ENCODE results near the gene CCDC144A.
"Not testable (repeated sequence)": the region's sequence is repeated elsewhere in the genome, so short reads cannot be mapped to it uniquely, and the experiment has no call there.

The CCDC144A gene

DNA sequence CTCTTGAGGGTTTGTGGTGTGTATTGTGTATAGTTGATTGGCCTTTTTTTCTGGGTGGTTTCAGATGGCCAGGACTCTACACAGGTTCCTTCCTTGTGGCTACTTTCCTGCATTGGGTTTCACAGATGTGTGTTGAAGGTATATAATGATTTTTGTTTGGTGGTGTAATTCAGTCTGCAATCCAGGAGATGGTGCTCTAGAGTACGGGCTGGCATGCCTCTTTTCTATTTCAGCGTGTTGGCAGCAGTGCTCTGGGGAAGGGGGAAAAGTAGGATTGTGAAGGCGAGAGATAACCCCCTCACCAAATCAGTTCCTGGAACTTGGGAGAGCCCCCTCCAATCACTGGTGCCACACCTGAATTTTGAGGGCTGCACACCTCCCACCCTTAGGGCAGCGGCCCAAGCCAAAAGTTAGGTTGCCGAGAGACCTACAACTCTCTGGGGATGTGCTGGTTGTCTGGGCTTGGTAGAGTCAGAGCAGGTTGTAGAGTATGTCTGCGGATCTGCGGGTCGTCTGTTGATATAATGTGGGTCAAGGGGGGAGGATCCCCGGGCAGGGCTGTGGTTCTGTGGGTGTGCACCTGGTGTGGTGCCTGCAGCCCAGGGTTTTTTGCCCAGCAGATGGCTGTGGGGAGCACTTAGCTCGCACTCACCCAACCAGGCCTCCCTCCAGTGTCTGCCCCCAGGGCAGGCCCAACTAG is 61.3 kb downstream of the CCDC144A start:
- not testable (repeated sequence) for DNase-seq (ENCODE audit: low read depth)

DNA sequence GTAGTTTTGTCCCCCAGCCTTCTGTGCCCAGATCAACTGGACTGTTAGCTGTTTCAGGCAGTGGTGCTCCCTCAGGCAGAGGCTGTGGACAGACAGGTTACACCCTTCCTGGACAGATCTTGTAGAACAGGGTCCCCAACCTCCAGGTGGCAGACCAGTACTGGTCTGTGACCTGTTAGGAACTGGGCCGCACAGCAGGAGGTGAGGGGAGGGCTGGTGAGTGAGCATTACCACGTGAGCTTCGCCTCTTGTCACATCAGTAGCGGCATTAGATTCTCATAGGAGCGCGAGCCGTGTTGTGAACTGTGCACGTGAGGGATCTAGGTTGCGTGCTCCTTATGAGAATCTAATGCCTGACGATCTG is 61.9 kb downstream of the CCDC144A start:
- DNase-seq (ENCODE audit: low read depth): not testable (repeated sequence)

DNA sequence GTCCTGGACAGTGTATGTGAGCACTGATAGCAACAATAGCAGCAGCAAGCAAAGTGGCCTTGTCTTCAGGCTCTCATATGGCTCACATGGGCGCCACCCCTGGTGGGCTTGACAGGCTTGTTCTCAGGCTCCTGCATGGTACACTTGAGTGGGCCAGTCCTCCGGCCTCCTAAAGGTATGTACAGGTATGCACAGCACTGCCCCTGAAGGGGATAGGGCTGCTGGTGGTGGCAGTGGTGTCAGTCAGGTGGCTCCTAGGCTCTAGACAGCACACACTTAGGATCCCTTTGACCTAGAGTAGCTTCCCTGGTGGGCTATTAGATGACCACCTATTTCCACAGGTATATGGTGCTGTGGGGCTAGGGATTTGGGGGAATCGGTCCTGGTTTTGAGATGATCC is 67.5 kb downstream of the CCDC144A start:
- DNase-seq (ENCODE audit: low read depth): not testable (repeated sequence)

DNA sequence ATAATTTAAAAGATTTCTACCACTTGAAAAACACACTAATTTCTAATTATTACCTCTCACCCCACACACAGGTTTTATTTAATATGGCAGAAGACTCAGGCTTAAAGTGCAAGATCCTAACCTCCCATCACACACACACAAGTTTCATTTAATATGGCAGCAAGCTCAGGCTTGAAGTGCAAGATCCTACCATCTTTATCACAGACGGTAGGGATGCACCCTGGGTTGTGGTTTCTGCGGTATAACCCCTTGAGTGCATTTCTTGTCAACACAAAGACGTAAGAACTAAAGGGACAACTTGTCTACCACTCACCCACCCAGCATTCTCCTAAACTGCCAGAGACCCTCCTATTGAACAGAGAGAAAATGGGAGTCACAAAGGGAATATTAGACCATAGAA is 68.1 kb downstream of the CCDC144A start:
- DNase-seq (ENCODE audit: low read depth): not testable (repeated sequence)

DNA sequence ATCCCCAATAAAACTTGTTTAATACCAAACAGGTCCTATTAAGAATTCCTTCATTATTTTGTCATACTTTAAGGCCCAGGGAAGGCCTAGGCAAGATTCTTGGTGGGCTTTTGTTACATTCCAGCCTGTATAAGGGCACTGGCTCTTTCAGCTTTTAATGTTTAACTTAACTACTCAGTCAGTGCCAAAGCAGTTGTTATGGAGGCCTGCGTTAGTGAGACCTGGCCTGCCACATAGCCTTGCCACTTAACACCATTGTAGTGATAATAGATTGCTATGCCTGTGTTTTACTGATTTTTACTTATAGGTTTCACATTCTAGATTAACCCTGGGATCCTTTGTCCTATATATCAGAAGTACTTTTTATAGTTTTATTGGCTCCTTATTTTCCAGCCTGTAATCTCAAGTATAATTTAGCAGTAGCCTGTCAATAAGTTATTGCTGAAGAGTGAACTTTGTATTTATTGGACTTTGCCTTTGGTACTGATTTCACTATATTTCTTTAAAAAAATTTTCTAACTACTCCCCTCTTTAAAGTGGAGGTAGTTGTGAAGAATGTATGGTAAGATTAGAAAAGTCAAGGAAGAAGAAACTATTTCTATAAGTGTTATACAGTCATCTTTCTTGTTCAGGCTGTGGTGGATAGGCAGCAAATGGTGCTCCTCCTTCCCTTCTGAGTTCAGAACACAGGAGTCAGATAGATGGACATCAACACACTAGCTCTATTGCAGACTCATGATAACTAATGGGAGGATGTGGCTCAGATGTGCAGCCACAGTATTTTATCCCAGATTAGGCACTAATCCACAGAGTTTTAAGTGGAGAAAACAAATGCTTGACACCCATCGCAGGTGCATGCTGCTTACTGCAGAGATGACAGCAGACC is 78.5 kb downstream of the CCDC144A start:
- DNase-seq (ENCODE audit: low read depth): not testable (repeated sequence)

DNA sequence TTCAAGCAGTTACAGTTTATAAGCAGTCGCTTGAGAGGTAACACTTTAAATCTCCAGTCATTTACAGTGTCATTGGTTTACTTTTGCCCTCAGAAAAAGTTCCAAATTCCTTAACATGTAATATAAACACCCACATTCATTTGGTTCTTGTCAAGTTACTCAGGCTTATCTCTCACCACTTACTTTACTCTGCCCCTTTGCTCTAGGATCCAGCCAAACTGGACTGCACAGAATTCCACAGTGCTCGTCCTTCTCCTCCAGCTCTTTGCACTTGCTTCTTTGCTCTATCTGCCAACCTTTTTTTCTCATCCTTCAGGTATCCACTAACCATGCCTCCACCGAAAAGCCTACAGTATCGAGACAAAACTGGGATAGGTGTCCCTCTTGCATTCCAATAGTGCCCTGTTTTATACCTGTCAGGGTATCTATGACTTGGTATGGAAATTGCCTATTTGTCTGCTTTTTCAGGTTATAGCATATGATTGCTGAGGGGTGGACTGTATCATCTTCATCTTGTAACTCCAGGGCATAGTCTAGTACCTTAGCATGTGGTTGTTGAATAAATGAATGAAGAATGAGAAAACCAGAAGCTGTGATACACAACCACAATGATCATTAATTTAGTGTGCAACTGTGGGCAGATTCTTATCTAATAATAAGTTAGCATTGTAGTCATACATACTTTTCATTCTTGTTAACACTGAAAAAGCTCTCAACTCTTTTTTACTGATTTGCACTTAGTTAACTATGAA is 82.5 kb downstream of the CCDC144A start:
- not testable (repeated sequence) for DNase-seq (ENCODE audit: low read depth)

DNA sequence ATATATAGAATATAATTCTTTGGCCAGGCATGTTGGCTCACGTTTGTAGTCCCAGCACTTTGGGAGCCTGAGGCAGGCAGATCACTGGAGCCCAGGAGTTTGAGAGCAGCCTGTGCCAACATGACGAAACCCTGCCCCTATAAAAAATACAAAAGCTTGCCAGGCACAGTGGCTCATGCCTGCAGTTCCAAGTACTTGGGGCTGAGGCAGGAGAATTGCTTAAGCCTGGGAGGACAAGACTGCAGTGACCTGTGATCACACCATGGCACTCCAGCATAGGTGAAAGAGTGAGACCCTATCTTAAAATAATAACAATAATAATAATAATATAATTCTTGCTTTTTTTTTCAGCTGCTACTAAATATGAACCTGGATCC is 83.1 kb downstream of the CCDC144A start:
- not testable (repeated sequence) for DNase-seq (ENCODE audit: low read depth)

DNA sequence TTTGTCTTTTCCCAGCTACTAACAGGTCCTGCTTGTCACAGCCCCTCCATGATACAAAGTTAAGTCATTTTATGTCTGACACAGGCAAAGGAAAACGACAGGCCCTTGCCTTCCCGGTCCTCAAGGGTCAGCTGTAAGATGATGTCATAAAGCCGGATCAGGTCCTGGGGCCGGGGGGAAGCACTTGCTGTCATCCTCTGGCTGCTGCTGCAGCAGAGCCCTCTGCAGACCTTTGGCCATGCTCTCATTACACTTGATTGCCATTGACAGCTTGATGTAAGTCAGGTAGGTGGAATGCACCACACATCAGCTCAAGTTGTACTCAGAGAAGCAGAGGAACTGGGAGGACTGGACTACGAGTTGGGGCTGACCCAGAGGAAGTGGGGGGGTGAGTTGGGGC is 97.8 kb downstream of the CCDC144A start:
- not testable (repeated sequence) for DNase-seq (ENCODE audit: low read depth)

DNA sequence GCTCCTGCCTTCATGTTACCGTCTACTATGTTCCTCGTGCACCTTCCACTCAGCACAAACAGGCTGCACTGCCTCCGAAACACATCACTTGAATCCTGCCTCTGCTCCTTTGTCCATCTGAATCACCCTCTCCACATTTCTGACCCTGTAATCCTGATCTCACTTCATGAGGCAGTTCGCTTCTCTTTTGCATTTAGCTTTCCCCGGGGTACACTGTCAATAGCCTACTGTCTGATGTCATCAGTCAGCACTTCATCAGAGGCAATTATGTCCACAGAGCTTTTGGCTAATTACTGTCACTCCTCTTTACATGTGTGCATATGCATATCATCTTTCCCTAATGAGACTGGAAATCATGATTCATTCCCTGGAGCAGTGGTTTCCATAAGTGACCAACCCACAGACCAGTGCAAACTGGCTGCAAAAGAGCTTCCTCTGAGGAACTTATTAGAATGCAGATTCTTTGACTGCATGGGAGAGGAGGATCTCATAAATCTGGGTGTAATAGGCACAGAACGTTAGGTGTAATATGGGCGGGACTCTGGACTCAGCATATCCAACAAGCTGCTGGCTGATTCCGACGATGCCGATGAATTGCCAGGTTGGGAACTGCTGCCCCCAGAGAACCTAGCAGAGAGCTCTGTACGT is 99.0 kb downstream of the CCDC144A start:
- not testable (repeated sequence) for DNase-seq (ENCODE audit: low read depth)

DNA sequence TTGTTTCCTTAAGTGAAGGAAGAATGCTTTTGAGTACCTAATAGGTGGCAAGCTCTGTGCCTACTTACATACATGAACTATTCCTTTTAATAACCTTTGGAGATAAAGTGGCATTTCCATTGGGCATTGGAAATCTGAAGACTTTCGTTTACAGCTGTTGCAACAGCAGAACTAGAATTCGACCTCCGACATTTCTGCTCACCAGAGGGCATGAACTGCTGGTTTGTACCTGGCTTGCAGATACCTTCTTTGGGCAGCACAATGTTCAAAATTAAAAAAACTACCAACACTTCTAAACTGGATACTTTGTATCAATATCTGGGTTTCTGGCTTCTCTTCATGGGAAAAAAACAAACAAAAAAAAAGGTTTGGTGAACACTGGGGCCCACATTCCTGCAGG is 99.6 kb downstream of the CCDC144A start:
- DNase-seq (ENCODE audit: low read depth): not testable (repeated sequence)

DNA sequence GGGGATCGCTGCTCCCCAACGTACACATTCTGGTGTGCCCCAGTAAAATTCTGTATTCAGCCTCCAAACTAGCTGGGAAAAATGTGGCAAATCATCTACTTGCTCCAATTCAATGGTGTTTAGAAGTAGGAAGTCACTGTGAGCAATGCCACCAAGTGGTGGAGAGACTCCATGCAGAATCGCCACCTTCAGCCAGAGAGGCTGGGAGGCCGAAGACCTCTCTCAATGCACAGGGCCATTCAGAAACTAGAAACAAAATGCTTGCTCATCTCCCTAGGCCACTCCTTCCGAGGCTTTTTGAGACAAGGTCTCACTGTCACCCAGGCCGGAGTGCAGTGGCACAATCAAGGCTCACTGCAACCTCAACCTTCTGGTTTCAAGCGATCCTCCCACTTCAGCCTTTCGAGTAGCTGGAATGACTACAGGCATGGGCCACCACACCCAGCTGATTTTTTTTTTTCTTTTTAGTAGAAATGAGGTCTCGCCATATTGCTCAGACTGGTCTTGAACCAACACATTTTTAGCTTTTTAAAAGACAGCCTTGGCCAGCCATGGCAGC is 100.4 kb downstream of the CCDC144A start:
- DNase-seq (ENCODE audit: low read depth): not testable (repeated sequence)

DNA sequence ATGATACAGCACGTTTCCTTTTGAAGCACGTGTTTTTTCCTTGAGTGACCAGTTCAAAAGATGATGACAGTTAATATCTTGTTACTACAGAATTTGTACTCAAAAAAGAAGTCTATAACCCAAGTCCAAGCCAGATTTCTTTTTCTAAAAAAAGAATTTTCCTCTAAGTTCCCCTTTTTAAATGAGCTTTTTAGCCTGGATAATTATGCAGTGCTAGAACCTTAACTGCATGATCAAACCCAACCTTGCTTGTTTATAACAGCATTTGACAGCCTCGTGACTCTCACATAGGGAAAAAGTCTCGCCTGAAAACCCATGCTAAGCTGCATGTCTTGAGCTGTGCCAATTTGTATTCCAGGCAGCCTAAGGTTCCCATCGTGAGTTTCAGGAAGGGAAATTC is 104.2 kb downstream of the CCDC144A start:
- DNase-seq (ENCODE audit: low read depth): not testable (repeated sequence)

DNA sequence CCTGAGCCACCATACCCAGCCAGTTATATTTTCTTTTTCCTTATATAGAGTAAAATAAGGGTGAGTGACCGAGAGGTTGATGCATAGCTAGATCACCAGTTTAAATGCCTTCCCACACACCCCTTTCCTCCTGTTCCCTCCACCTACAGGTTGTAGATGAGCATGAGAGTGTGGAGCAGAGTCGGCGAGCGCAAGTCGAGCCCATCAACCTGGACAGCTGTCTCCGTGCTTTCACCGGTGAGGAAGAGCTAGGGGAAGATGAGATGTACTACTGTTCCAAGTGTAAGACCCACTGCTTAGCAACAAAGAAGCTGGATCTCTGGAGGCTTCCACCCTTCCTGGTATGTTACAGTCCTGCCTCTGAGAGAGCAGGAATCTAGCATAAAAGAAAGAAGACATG is 105.9 kb downstream of the CCDC144A start:
- not testable (repeated sequence) for DNase-seq (ENCODE audit: low read depth)

DNA sequence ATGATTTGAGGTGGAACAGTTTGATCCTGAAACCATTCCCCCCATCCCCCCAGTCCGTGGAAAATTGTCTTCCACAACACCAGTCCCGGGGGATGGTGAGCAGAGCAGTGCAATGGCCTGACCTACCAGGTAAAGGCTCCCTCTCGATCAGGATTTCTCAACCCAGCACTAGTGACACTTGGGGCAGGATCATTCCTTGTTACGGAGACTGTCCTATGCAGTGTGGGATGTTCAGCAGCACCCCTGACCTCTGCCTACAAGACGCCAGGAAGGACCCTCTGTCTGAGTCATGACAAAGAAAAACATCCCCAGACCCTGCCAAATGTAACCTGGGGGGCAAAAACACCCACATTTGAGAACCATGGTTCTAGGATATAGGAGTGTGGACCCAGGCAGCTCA is 114.8 kb downstream of the CCDC144A start:
- not testable (repeated sequence) for DNase-seq (ENCODE audit: low read depth)

DNA sequence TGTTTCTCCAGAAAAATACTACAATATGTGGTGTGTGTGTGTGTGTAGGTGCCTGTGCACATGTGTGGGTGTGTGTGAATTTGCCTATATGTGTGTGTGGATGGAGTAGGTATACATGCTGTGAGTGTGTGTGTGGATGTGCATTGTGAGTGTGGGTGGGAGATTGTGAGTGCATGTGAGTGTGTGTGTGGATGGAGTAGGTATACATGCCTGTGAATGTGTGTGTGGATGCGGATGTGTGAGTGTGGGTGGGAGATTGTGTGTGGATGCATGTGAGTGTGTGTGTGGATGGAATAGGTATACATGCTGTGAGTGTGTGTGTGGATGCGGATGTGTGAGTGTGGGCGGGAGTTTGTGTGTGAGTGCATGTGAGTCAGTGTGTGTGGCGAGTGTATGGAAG is 116.6 kb downstream of the CCDC144A start:
- DNase-seq (ENCODE audit: low read depth): not testable (repeated sequence)

DNA sequence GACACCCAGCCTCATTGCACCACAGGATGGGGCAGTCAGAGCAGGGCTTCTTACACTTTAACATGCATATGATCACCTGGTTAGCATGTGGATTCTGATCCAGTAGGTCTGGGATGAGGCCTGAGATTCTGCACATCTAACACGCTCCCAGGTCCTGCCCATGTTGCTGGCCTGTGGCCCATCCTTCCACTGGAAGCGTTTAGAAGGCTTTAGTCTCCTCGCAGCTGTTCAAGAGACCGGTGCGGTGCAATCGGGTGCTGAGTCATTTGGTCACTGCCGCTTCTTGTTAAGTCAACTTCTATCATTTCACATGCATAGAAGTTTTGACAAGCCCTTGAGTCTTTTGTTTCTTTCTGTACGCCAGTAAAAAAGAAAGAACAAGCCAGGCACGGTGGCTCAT is 117.6 kb downstream of the CCDC144A start:
- not testable (repeated sequence) for DNase-seq (ENCODE audit: low read depth)

DNA sequence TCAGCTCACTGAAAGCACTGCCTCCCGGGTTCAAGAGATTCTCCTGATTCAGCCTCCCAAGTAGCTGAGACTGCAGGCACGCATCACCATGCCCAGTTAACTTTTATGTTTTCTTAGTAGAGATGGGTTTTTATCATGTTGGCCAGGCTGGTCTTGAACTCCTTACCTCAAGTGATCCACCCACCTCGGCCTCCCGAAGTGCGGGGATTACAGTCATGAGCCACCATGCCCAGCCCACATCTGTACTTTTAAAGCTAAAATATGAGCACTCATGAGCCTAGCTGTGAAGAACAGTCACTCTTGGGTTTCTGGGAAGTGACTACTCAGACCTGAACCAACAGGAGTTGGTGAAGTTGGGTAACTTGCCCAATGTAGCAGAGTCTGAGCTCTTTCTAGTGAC is 120.2 kb downstream of the CCDC144A start:
- DNase-seq (ENCODE audit: low read depth): not testable (repeated sequence)

DNA sequence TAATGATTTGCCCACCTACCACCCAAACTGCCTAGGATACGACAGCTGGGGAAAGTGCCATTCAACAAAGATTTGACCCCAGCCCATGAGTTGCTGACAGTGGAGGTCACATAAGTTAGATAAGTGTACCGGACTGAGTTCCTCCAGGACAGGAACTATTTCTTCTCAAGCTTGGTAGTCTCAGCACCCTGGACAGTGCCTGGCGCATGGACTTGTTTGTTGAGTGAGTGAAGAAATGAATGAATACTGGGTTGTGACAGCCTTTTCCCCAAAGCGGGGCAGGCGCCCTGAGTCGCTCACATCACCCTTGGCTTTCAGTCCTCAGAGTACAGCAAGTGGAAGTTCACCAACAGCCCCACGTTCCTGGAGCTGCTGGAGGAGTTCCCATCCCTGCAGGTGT is 122.1 kb downstream of the CCDC144A start:
- DNase-seq (ENCODE audit: low read depth): not testable (repeated sequence)

DNA sequence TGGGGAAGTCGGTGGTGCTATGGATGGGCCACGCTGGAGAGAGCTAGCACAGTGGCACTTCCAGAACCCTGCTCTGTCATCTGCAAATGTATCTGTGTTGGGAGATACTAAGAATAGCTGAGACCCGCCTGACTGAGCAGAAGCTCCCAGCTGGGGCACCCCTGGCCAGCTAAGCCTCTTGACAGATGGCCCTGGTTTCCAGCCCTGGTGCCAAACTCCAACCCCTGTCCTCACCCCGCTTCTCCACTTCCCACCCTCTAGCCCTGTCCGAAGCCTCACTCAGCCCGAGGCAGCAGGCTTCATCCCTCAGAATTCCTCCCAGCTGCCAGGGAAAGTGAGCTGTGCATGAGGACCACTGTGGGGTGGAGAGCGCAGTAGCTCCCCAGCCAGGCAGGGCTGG is 124.4 kb downstream of the CCDC144A start:
- DNase-seq (ENCODE audit: low read depth): no peak

DNA sequence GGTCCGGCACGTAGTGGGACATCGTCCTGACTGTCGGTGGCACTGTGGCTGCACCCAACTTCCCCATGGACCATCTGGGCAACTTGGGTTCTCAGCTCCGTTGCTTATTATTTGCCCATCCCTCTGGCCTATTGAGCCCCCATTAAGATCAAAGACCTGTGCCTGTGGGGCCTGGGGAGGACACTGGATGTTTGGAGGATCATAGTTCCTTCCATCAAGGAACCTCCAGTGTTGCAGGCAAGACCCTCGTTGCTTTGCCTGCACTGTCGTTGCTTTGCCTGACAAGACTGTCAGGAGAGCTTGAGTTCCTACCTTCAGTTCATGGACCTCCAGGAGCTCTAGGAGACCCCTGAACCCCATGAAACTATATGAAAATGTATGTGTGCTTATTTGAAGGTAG is 127.2 kb downstream of the CCDC144A start:
- no peak for DNase-seq (ENCODE audit: low read depth)

DNA sequence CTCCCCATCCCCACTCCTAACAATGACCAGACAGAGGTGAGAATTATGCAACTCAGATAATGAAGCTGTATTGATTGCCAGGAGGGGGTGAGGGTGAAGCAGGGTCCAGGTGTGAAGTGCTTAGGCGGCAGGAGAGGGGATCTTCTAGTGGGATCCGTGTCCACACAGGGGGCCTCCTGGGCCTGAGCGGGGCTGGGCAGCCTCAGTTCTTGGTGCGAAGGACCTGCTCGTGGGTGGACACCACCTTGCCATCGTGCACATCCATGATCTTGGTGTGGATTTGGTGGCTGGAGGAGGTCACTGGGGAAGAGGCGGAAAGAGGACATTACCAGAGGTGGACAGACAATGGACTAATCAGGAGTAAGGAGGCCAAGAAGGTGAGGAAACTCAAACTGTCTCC is 127.9 kb downstream of the CCDC144A start:
- DNase-seq (ENCODE audit: low read depth): not testable (repeated sequence)

DNA sequence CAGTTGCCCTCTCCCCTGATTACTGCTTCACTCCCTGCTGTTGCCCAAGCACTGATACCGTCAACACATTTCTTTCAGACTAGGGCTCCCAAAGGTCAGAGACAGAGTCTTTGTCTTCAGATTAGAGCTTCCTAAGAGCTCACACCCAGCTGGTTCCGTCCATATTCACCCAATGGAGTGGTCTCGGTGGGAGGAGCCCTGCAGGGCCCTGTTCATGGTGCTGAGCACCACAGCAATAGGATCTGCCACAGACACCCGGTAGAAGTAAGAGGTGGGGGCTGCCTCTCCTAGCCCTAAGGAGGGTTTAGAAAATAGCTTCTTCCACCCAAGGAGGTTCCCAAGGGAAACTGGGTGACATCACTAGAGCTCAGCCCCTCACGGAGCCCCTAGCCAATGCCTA is 128.3 kb downstream of the CCDC144A start:
- no peak for DNase-seq (ENCODE audit: low read depth)

Measured in GM04504 (cell line).